Ramos (cell line): ENCODE results near the gene ACTR2.

Experiments used
- in situ Hi-C: fragments of 300-500 bp; cut with MboI; formaldehyde crosslinking; loops from one replicate; pipeline ENCODE4 v1.14.3; 2022; ENCODE audit warnings: low sequenced_read_pairs; ENCODE audit not compliant: unreplicated experiment

ACTR2 gene

DNA sequence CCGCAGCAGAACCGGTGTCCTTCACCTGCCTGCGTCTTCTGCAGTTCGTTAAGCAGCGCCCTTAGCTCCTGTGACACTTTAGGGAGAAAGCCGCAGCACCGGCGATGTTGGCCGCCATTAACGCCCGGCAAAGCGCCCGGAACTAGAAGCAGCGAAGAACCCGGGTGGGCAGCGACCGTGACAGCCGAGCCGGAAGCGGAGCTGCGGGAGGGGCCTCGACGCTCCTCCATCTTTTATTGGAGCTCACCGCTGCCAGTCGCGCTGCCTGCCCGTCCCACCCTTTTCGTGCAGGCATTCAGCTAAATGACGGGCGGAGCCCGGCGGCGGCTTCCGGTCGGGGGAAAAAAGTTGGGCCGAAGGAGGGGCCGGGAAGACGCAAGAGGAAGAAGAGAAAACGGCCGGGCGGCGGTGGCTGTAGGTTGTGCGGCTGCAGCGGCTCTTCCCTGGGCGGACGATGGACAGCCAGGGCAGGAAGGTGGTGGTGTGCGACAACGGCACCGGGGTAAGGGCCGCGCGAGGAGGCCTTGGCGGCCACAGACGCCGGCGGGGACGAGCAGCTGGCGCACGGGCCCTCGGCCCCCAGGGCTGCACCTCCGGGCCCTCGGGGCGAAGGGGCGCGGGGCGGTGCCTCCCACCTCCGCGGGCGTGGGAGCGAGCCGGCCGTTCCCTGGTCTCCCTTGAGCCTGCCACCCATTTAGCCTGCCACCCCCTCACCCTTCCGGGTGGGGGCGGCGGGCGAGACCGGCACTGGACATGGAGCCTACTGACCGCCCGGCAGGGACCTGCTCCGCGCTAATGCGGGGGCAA is at the start of gene ACTR2:
TSS of gene ACTR2 (plus strand) at position 376 of the 807 bp plus-strand sequence. CDS start at position 455, 79 bp downstream.
- in situ Hi-C loops = no loop called here

DNA sequence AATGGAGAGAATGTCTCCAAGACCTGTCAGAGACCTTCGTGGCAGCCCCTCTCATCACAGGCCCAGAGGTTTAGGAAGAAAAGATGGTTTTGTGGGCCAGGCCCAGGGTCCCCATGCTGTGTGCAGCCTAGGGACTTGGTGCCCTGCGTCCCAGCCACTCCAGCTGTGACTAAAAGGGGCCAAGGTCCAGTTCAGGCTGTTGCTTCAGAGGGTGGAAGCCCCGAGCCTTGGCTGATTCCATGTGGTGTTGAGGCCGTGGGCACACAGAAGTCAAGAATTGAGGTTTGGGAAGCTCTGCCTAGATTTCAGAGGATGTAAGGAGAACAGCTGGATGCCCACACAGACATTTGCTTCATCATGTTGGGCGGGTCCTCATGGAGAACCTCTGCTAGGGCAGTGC is 45.1 kb upstream of the ACTR2 start:
- in situ Hi-C loops = loop anchor here (25.0 kb wide), 1 partner anchor 845 kb away; no protein-coding TSS in a partner anchor

- in situ Hi-C loops = loop anchor here (25.0 kb wide), 1 partner anchor 846 kb away; no protein-coding TSS in a partner anchor
Observed at GRCh38 chr2:65183406-65183805, 44.2 kb upstream of the ACTR2 start.

DNA sequence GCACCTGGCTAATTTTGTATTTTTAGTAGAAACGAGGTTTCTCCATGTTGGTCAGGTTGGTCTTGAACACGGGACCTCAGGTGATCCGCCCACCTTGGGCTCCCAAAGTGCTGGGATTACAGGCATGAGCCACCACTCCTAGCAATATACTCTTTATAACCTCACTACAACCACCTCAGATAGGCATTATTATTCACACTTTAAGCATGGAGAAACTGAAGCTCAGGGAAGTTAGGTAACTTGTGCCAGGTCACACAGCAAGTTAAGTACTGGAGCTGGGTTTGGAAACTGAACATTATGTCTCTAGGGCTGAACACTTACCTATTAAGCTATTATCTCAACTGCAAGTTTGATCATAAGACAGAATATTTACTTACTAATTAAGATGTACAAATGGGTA is 42.6 kb upstream of the ACTR2 start:
- in situ Hi-C loops = loop anchor here (25.0 kb wide), 1 partner anchor 848 kb away; no protein-coding TSS in a partner anchor

DNA sequence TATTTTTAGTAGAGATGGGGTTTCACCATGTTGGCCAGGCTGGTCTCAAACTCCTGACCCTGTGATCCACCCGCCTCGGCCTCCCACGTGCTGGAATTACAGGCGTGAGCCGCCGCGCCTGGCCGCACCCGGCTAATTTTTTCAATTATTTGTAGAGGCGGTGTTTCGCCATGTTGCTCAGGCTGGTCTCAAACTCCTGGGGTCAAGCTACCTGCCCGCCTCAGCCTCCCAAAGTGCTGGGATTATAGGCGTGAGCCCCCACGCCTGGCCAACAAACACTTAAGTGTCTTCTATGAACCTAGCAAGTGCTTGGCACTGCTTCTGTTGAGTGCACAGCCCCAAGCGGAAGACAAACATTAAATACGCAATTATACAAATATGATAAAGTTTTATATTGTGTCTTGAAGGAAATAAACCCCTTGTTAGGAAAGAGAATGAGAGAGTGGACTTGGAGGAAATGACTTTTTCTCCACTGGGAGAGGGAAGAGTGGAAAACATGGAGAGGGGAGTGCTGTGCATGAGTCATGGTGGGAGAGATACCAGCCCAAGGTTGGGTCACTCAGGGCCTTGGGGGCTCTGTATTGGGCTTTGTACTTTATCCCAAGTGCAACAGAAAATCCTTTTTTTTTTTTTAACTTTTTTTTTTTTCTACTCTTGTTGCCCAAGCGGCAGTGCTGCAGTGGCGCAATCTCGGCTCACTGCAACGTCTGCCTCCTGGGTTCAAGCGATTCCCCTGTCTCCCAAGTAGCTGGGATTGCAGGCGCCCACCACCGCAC is 41.4 kb upstream of the ACTR2 start:
- in situ Hi-C loops = loop anchor here (25.0 kb wide), 1 partner anchor 849 kb away; no protein-coding TSS in a partner anchor

DNA sequence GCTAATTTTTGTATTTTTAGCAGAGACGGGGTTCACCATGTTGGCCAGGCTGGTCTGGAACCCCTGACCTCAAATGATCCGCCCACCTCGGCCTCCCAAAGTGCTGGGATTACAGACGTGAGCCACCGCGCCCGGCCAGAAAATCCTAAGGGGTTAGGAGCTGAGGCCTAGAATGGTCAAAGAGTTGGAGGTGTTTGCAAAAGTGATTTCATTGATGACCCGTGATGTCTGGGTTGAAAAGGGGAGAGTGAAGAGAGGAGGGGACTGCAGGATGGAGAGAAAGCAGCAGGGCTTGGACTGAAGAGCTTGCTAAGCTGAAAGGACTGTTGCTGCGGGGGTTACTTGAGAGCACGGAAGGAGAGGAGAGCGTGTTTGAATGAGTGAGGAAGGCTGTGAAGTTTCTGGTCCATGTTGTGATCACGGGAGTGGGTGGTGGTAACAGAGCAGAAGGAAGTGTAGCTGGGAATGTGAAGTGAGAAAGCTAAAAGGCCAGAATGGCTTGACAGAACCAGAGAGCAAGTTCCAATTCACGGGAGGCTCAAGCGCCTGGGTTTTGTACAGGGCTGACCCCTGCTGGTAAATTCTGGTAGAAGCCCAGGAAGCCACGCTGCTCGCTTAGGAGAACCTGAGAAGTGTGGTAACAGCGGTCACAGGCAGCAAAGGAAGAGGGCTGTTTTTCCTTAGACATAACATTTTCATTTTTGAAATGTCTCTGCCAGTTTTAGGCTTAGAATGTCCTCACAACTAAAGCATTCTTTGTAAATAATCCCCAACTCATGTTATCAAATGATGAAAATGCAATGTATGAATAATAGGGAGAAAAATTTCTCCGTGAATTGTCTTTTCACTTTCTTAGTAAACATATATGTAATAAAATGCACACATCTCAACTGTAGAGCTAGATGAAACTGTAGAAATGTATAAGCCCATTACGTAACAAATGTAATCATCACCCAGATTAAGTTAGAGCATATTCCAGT is 40.5 kb upstream of the ACTR2 start:
- in situ Hi-C loops = loop anchor here (25.0 kb wide), 1 partner anchor 850 kb away; no protein-coding TSS in a partner anchor

DNA sequence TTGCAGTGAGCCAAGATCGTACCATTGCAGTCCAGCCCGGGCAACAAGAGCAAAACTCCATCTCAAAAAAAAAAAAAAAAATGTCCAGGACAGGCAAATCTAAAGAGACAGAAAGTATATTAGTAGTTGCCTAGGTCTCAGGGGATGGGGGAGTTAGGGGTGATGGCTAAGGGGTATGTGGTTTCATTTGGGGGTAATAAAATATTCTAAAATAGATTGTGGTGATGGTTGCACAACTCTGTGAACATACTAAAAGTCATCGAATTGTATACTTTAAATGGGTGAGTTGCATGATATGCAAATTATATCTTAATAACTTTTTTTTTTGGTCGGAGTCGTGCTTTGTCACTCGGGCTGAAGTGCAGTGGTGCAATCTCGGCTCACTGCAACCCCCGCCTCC is 34.2 kb upstream of the ACTR2 start:
- in situ Hi-C loops = loop anchor here (25.0 kb wide), 1 partner anchor 856 kb away; no protein-coding TSS in a partner anchor

DNA sequence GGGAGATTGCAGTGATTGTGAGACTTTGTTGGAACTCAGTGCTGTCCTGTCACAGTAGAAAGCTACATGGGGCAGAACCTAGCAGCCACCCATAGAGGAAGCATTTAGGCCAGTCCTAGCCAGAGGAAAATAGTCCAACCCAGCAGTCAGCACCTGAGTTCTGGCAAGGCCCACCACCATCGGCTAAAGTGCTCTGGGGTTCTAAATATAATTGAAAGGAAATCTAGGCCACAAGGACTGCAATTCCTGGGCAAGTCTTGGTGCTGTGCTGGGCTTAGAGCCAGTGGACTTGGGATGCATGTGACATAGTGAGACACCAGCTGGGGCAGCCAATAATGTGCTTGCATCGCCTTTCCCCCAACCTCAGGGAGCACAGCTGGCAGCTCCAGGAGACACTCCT is 28.9 kb upstream of the ACTR2 start:
- in situ Hi-C loops = loop anchor here (25.0 kb wide), 1 partner anchor 861 kb away; no protein-coding TSS in a partner anchor

GRCh38 chr2:65199166-65199565 is 28.5 kb upstream of the ACTR2 start:
- in situ Hi-C loops = loop anchor here (25.0 kb wide), 1 partner anchor 862 kb away; no protein-coding TSS in a partner anchor

- in situ Hi-C loops = loop anchor here (25.0 kb wide), 1 partner anchor 863 kb away; no protein-coding TSS in a partner anchor
Observed at GRCh38 chr2:65199891-65200290, 27.7 kb upstream of the ACTR2 start.

- in situ Hi-C loops = no loop called here
Observed at GRCh38 chr2:65204461-65205210, 23.0 kb upstream of the ACTR2 start.

DNA sequence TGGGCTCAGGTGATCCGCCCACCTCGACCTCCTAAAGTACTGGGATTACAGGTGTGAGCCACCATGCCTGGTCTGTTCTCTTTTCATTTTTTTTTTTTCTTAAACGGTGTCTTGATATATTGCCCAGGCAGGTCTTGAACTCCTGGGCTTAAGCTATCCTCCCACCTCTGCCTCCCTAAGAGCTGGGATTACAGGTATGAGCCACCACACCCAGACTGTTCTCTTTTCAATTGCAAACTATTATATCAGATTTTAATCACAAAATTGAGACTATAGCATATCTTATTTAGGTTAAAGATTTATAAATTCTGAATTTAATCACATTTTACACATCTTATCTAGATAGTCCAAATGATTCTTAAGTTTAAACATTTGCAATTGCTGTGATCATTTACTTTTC is 15.5 kb upstream of the ACTR2 start:
- in situ Hi-C loops = no loop called here

DNA sequence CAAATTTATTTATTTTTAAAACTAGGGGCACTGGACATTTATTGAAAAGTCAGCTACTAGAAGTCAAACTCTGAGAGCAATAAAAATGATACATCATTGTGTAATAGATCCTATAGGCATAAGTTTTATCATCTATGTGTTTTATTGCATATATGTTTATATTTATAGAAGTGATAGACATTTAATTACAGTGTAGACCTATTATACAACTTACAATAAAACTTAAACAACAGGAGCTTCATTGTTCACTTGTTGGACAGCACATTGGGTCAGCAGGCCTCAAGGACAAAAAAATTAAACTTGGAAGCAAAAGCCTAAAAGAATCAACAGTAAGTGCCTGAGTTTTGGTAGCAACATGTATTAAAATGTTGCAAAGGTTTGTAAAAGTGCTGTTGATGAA is 15.0 kb upstream of the ACTR2 start:
- in situ Hi-C loops = no loop called here

- in situ Hi-C loops = no loop called here
Observed at GRCh38 chr2:65213035-65213434, 14.6 kb upstream of the ACTR2 start.

- in situ Hi-C loops = no loop called here
Observed at GRCh38 chr2:65214361-65214760, 13.3 kb upstream of the ACTR2 start.

DNA sequence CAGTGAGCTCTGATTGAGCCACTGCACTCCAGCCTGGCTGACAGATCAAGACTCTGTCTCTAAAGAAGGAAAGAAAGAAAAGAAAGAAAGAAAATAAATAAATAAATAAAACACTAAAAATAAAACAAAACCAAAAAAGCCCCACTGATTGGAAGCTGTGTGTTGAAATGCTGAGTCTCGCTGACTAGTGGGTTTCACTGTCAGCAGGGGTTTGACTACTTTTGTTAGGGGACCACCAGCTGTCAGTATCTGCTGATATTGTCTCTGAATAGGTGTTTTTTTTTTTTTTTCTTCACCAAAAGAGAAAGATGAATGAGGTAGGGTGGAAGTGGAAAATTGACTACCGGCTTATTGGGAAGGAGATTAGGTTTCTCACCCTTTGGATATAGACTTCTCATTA is 12.8 kb upstream of the ACTR2 start:
- in situ Hi-C loops = no loop called here

DNA sequence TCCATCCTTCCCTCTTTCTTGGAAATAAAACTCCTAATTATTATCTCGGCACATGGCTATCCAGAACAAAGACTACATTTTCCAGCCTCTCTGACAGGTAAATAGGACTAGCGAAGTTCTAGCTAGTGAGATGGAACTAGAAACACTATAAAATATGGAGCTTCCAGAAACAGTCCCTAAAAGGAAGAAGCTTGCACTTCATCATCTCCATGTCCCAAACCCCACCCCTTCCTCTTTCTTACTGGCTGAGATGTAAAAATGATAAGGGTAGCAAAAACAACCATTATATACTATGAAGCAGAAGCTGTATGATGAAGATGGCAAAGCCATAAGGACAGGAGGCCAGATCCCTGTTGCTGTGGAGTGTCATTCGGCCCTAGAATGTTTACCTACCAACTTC is 11.7 kb upstream of the ACTR2 start:
- in situ Hi-C loops = no loop called here

DNA sequence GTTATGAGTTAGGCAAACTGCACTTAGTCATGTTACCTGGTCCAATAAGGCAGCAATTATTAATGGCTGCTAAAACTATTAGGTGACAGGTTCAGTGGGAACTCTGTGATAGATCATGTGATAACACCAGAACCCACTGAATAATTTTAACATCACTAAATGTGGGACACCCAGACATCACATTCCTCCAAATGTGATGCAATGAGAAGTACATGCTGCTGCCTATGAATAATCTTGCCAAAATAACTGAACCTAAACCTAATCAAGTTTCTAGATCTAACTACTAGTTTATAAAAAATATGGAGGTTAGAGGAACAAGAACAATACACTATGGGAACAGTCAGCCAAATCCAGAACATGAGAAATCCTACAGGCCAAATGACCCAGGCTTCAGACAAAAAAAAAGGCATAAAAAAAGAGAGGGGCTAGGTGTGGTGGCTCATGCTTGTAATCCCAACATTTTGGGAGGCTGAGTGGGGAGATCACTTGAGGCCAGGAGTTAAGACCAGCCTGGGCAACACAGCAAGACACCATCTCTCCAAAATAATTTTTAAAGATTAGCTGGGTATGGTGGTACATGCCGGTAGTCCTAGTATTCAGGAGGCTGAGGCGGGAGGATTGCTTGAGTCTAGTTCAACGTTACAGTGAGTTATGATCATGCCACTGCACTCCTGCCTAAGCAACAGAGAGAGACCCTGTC is 7.0 kb upstream of the ACTR2 start:
- in situ Hi-C loops = no loop called here
